ENCODE data around the gene CCDC14.
"Not testable (repeated sequence)": the region's sequence is repeated elsewhere in the genome, so short reads cannot be mapped to it uniquely, and the experiment has no call there.

Gene CCDC14

GRCh38 chr3:123892195-123892594 is 68.8 kb downstream of the CCDC14 start:
- Histone ChIP-seq H3K4me1 (ENCODE audit: insufficient read depth, insufficient read length) (no peaks in the 10 kb centered on the region), H3K4me3 (ENCODE audit: insufficient read length, low read depth) (no peak overlapping the region), H3K27me3 (ENCODE audit: insufficient read depth, insufficient read length) (no peaks in the 10 kb centered on the region), H3K36me3 (ENCODE audit: insufficient read depth, insufficient read length, low read length) (no peaks in the 10 kb centered on the region), H3K9me3 (ENCODE audit: insufficient read depth, low read length) (peaks cover 69% of the 10 kb centered on the region), H3K9ac (ENCODE audit: insufficient read length, low read depth) (no peak overlapping the region)
- DNase-seq (ENCODE audit: low read depth, low spot score), result no peak
- no peak for TF ChIP-seq SUZ12 (IDR thresholded peaks at IDR 0.05; ENCODE audit: extremely low read depth, insufficient read depth, insufficient read length)

- H3K9ac ChIP-seq (ENCODE audit: insufficient read length, low read depth); H3K4me1 ChIP-seq (ENCODE audit: insufficient read depth, insufficient read length); H3K36me3 ChIP-seq (ENCODE audit: insufficient read depth, insufficient read length, low read length); H3K27me3 ChIP-seq (ENCODE audit: insufficient read depth, insufficient read length); H3K4me3 ChIP-seq (ENCODE audit: insufficient read length, low read depth); DNase-seq (ENCODE audit: low read depth, low spot score): not testable (repeated sequence)
- peaks cover 70% of the 10 kb centered on the region for H3K9me3 ChIP-seq (ENCODE audit: insufficient read depth, low read length)
These were observed 70.0 kb downstream of the CCDC14 start for GRCh38 chr3:123890991-123891390.

DNA sequence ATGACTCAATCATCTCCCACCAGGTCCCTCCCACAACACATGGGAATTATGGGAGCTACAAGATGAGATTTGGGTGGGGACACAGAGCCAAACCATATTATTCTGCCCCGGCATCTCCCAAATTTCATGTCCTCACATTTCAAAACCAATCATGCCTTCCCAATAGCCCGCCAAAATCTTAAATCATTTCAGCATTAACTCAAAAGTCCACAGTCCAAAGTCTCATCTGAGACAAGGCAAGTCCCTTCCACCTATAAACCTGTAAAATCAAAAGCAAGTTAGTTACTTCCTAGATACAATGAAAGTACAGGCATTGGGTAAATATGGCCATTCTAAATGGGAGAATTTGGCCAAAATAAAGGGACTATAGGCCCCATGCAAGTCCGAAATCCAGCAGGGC is 70.9 kb downstream of the CCDC14 start:
- H3K4me3 ChIP-seq (ENCODE audit: insufficient read length, low read depth); H3K4me1 ChIP-seq (ENCODE audit: insufficient read depth, insufficient read length); H3K36me3 ChIP-seq (ENCODE audit: insufficient read depth, insufficient read length, low read length); DNase-seq (ENCODE audit: low read depth, low spot score); H3K9ac ChIP-seq (ENCODE audit: insufficient read length, low read depth); H3K27me3 ChIP-seq (ENCODE audit: insufficient read depth, insufficient read length): not testable (repeated sequence)
- H3K9me3 ChIP-seq (ENCODE audit: insufficient read depth, low read length), result peaks cover 70% of the 10 kb centered on the region

DNA sequence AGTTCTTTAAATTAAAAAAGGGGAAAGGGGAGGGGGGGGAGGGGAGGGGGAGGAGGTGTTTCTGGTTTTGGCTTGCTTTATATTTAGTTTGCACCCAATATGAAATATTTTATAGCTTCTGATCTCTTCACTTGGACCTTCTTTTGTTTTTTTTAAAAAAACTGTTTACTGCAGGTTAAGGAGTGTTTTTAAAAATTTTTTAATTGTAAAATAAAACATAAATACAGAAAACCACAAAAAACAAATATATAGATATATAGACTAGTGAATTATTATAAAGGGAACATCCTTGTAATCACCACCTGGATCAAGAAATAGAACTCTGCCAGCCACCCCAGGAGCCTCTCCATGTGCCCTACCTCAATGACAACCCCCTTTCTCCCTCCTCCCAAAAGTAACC is 76.0 kb downstream of the CCDC14 start:
- no peak for DNase-seq (ENCODE audit: low read depth, low spot score)
- Histone ChIP-seq H3K27me3 (ENCODE audit: insufficient read depth, insufficient read length) (peaks cover 11% of the 10 kb centered on the region), H3K36me3 (ENCODE audit: insufficient read depth, insufficient read length, low read length) (no peaks in the 10 kb centered on the region), H3K9ac (ENCODE audit: insufficient read length, low read depth) (no peak overlapping the region), H3K4me1 (ENCODE audit: insufficient read depth, insufficient read length) (no peaks in the 10 kb centered on the region), H3K9me3 (ENCODE audit: insufficient read depth, low read length) (peaks cover 28% of the 10 kb centered on the region), H3K4me3 (ENCODE audit: insufficient read length, low read depth) (peak overlapping the region; percentile 43)
- TF ChIP-seq ZNF274 (IDR thresholded peaks at IDR 0.05; ENCODE audit: low read depth, low read length) (no peak), YY1 (IDR thresholded peaks at IDR 0.05; ENCODE audit: insufficient read depth, insufficient read length) (no peak), SUZ12 (IDR thresholded peaks at IDR 0.05; ENCODE audit: extremely low read depth, insufficient read depth, insufficient read length) (no peak)

GRCh38 chr3:123884203-123884831 is 76.7 kb downstream of the CCDC14 start, which contains the start of gene MYLK:
Gene MYLK (minus strand): TSS chr3:123884332. CDS start chr3:123793841, 90,491 bp downstream.
- Histone ChIP-seq H3K27me3 (ENCODE audit: insufficient read depth, insufficient read length) (peaks cover 11% of the 10 kb centered on the region), H3K4me1 (ENCODE audit: insufficient read depth, insufficient read length) (no peaks in the 10 kb centered on the region), H3K9ac (ENCODE audit: insufficient read length, low read depth) (peak within 1 kb of the TSS; percentile 83), H3K4me3 (ENCODE audit: insufficient read length, low read depth) (peak within 1 kb of the TSS; percentile 66), H3K36me3 (ENCODE audit: insufficient read depth, insufficient read length, low read length) (no peaks in the 10 kb centered on the region), H3K9me3 (ENCODE audit: insufficient read depth, low read length) (peaks cover 21% of the 10 kb centered on the region)
- TF ChIP-seq YY1 (IDR thresholded peaks at IDR 0.05; ENCODE audit: insufficient read depth, insufficient read length), result no peak
- TF ChIP-seq ZNF274 (IDR thresholded peaks at IDR 0.05; ENCODE audit: low read depth, low read length), result no peak
- TF ChIP-seq SUZ12 (IDR thresholded peaks at IDR 0.05; ENCODE audit: extremely low read depth, insufficient read depth, insufficient read length), result no peak
- DNase-seq (ENCODE audit: low read depth, low spot score), result peak; percentile 95

- no peak for DNase-seq (ENCODE audit: low read depth, low spot score)
- no peaks in the 10 kb centered on the region for H3K4me1 ChIP-seq (ENCODE audit: insufficient read depth, insufficient read length)
- no peaks in the 10 kb centered on the region for H3K36me3 ChIP-seq (ENCODE audit: insufficient read depth, insufficient read length, low read length)
- H3K4me3 ChIP-seq (ENCODE audit: insufficient read length, low read depth), result peak overlapping the region; percentile 66
- H3K9me3 ChIP-seq (ENCODE audit: insufficient read depth, low read length), result peaks cover 15% of the 10 kb centered on the region
- H3K9ac ChIP-seq (ENCODE audit: insufficient read length, low read depth), result peak overlapping the region; percentile 83
- TF ChIP-seq YY1 (IDR thresholded peaks at IDR 0.05; ENCODE audit: insufficient read depth, insufficient read length) (no peak), ZNF274 (IDR thresholded peaks at IDR 0.05; ENCODE audit: low read depth, low read length) (no peak), SUZ12 (IDR thresholded peaks at IDR 0.05; ENCODE audit: extremely low read depth, insufficient read depth, insufficient read length) (no peak)
- H3K27me3 ChIP-seq (ENCODE audit: insufficient read depth, insufficient read length), result peaks cover 11% of the 10 kb centered on the region
These were observed 77.3 kb downstream of the CCDC14 start for GRCh38 chr3:123883701-123884202.

- no peak for DNase-seq (ENCODE audit: low read depth, low spot score)
- H3K9ac ChIP-seq (ENCODE audit: insufficient read length, low read depth), result peak overlapping the region; percentile 83
These were observed 77.9 kb downstream of the CCDC14 start for GRCh38 chr3:123883111-123883510.

More at GRCh38 chr3:123883111-123883510, 77.9 kb downstream of the CCDC14 start:
- no peaks in the 10 kb centered on the region for H3K36me3 ChIP-seq (ENCODE audit: insufficient read depth, insufficient read length, low read length)
- peaks cover 10% of the 10 kb centered on the region; the same call in 1 of the 2 replicates for H3K9me3 ChIP-seq (ENCODE audit: insufficient read depth, low read length)
- peaks cover 11% of the 10 kb centered on the region for H3K27me3 ChIP-seq (ENCODE audit: insufficient read depth, insufficient read length)
- H3K4me1 ChIP-seq (ENCODE audit: insufficient read depth, insufficient read length), result no peaks in the 10 kb centered on the region
- peak overlapping the region; percentile 66 for H3K4me3 ChIP-seq (ENCODE audit: insufficient read length, low read depth)
- TF ChIP-seq YY1 (IDR thresholded peaks at IDR 0.05; ENCODE audit: insufficient read depth, insufficient read length), result no peak
- TF ChIP-seq SUZ12 (IDR thresholded peaks at IDR 0.05; ENCODE audit: extremely low read depth, insufficient read depth, insufficient read length), result no peak
- no peak for TF ChIP-seq ZNF274 (IDR thresholded peaks at IDR 0.05; ENCODE audit: low read depth, low read length)
